PC-3 (cell line): Measurements from ENCODE around the gene MRAS. TPM values are rescaled to one million over a fixed set of nuclear protein-coding genes. Genes with fewer than 3 reads are reported as not detected.

ENCODE experiments used
- ATAC-seq: fragments of 200-7000 bp; cut with Tn5 transposase; 2 replicates; pipeline ENCODE4 v1.9.1; 2020; ENCODE audit warnings: mild to moderate bottlenecking, moderate library complexity
- BruUV-seq: library from RNA; stranded (reverse); fragments of 400-500 nt; replicated peaks from 2 replicates; lab custom pipeline; 2021; lab: Mats Ljungman, UMichigan
- CTCF ChIA-PET: fragments of 300-600 bp; sonication (Branson Sonifier 250); formaldehyde crosslinking; loops from one replicate; lab custom pipeline; 2022; ENCODE audit warnings: antibody characterized with exemption; lab: Charles Lee
- POLR2A ChIA-PET: fragments of 300-600 bp; sonication (Branson Sonifier 250); formaldehyde crosslinking; loops from one replicate; lab custom pipeline; 2022; ENCODE audit warnings: antibody characterized with exemption; ENCODE audit not compliant: unreplicated experiment; lab: Charles Lee
- DNase-seq: peaks from one replicate; pipeline ENCODE4 v3.0.0-alpha.2; 2015
- H2AFZ ChIP-seq: fragments of 300-600 bp; sonication (generic); 2 replicates; pipeline ENCODE4 v1.6.0; 2016; ENCODE audit warnings: antibody characterized with exemption, low read length
- H3F3A ChIP-seq: fragments of 300-600 bp; sonication (generic); one replicate; pipeline ENCODE4 v1.6.0; 2017; ENCODE audit warnings: antibody characterized with exemption, low read length, control low read depth, mild to moderate bottlenecking; ENCODE audit not compliant: unreplicated experiment
- H3K27ac ChIP-seq: fragments of 300-600 bp; sonication (generic); 2 replicates; pipeline ENCODE4 v1.5.1; 2016; ENCODE audit warnings: mild to moderate bottlenecking, low read length
- H3K27me3 ChIP-seq: fragments of 300-600 bp; sonication (generic); 2 replicates; pipeline ENCODE4 v1.6.1; 2016; ENCODE audit warnings: low read length, mixed read lengths
- H3K36me3 ChIP-seq: fragments of 300-600 bp; sonication (generic); 2 replicates; pipeline ENCODE4 v1.6.1; 2016; ENCODE audit warnings: low read depth, mixed run types, low read length, mixed read lengths
- H3K4me1 ChIP-seq: fragments of 300-600 bp; sonication (generic); 2 replicates; pipeline ENCODE4 v1.5.1; 2016; ENCODE audit warnings: low read length; ENCODE audit not compliant: insufficient read depth
- H3K4me2 ChIP-seq: fragments of 300-600 bp; sonication (generic); 2 replicates; pipeline ENCODE4 v1.6.0; 2016; ENCODE audit warnings: low read length
- H3K4me3 ChIP-seq: fragments of 300-600 bp; sonication (generic); 2 replicates; pipeline ENCODE4 v1.5.1; 2016; ENCODE audit warnings: mild to moderate bottlenecking, low read length, mixed read lengths
- H3K79me2 ChIP-seq: fragments of 300-600 bp; sonication (generic); 2 replicates; pipeline ENCODE4 v1.6.1; 2017; ENCODE audit warnings: low read length, mixed read lengths
- H3K9ac ChIP-seq: fragments of 300-600 bp; sonication (generic); 2 replicates; pipeline ENCODE4 v1.6.0; 2016; ENCODE audit warnings: mild to moderate bottlenecking, low read length
- H3K9me2 ChIP-seq: fragments of 300-600 bp; sonication (generic); replicated peaks from 2 replicates; pipeline ENCODE4 v1.6.1; 2016; ENCODE audit warnings: mixed run types, low read length, mixed read lengths
- H3K9me3 ChIP-seq: fragments of 300-600 bp; sonication (generic); 2 replicates; pipeline ENCODE4 v1.6.1; 2016; ENCODE audit warnings: low read length, mixed read lengths
- H4K20me1 ChIP-seq: fragments of 300-600 bp; sonication (generic); 2 replicates; pipeline ENCODE4 v1.6.1; 2016; ENCODE audit warnings: low read length, mixed read lengths
- EZH2 ChIP-seq: fragments of 300-600 bp; sonication (generic); IDR thresholded peaks from one replicate; pipeline ENCODE4 v1.6.1; 2017; ENCODE audit warnings: antibody characterized with exemption, mild to moderate bottlenecking, low read length; ENCODE audit not compliant: unreplicated experiment
- EZH2phosphoT487 ChIP-seq: fragments of 300-600 bp; sonication (generic); IDR thresholded peaks from 2 replicates; pipeline ENCODE4 v1.6.1; 2018; ENCODE audit warnings: mild to moderate bottlenecking, antibody characterized with exemption, low read length, borderline replicate concordance
- intact Hi-C: fragments of 100-400 bp; cut with micrococcal nuclease; formaldehyde crosslinking; loops from 2 replicates; pipeline ENCODE4 v1.9.0; 2023
- total RNA-seq: library from RNA; depleted of rRNA; stranded (reverse); fragments of >200 nt; gene quantifications from 2 replicates; pipeline ENCODE4 v1.2.3, GENCODE V29; 2014
- TF ChIP-seq, protein P1 (sequence below): fragments of 300-600 bp; sonication (generic); conservative IDR thresholded peaks from 2 replicates; pipeline ENCODE4 v1.5.1; 2017; ENCODE audit warnings: antibody characterized with exemption, low read depth, mild to moderate bottlenecking, low read length

The MRAS gene
- total RNA-seq, 1 experiment from 2014 or later, result 2.8 TPM

DNA sequence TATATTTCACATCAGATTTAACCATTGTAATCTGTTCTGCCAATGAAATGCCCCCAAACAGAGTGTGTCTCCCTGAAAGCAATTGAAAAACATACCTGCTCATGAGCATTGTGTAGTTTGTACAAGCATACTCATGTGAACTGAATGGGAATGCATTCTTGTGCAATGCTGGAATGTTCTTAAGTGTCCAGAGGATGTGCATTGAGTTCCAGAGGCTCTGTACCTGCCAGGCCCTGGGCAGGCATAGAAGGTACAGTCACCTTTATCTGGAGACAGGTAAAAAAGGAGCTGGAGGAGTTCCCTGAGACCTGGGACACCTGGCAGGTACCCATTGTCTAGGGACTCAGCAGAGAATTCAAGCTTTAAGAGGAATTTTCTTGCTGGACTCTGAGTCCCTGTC, 2.8 kb downstream of the MRAS start:
- no peak for DNase-seq
- BruUV-seq, result no TSS peak
- ChIA-PET CTCF (no interaction called here), POLR2A (no interaction called here)
- Histone ChIP-seq H3K9me2 (no peaks in the 10 kb centered on the region), H3K27me3 (no peaks in the 10 kb centered on the region), H2AFZ (no peak overlapping the region), H3K9ac (no peak overlapping the region), H3K9me3 (no peaks in the 10 kb centered on the region), H3K36me3 (no peaks in the 10 kb centered on the region), H3K4me3 (no peak overlapping the region), H3K27ac (no peak overlapping the region), H4K20me1 (no peaks in the 10 kb centered on the region), H3K79me2 (no peaks in the 10 kb centered on the region), H3K4me2 (no peak overlapping the region), H3F3A (no peaks in the 10 kb centered on the region), H3K4me1 (no peaks in the 10 kb centered on the region)
- ATAC-seq, result no peak
- intact Hi-C loops, result no loop called here
- TF ChIP-seq EZH2 (no peak), EZH2phosphoT487 (no peak)
- TF ChIP-seq, protein P1, sequence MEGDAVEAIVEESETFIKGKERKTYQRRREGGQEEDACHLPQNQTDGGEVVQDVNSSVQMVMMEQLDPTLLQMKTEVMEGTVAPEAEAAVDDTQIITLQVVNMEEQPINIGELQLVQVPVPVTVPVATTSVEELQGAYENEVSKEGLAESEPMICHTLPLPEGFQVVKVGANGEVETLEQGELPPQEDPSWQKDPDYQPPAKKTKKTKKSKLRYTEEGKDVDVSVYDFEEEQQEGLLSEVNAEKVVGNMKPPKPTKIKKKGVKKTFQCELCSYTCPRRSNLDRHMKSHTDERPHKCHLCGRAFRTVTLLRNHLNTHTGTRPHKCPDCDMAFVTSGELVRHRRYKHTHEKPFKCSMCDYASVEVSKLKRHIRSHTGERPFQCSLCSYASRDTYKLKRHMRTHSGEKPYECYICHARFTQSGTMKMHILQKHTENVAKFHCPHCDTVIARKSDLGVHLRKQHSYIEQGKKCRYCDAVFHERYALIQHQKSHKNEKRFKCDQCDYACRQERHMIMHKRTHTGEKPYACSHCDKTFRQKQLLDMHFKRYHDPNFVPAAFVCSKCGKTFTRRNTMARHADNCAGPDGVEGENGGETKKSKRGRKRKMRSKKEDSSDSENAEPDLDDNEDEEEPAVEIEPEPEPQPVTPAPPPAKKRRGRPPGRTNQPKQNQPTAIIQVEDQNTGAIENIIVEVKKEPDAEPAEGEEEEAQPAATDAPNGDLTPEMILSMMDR, result no peak

DNA sequence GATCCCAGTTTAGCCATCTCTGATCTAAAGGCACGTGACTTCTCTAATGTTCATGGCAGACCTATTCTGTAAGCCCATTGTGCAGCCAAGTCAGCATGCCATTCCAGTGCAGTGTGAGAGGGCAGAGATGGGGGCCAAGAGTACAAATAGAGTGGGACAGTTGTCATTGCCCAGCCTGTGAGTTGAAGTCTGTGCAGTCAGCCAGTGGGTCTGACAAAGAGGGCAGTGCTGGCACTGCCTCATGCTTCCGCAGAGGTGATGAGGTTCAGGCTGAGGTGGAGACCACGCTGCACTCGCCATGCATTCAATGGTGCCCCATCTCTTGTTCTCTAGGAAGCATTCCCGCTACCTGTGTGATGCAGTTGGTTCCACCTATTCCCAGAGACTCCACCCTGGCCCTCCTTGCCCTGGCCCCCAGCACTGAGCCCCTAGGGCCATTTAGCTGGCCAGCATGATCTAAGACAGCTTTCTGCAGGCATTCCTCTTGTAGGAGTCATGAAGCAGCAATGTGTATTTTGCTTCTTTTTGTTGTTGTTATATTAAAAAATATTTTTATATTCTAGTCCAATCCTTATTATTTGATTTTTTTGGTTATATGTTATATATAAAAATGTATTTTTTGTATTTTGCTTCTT, 3.7 kb downstream of the MRAS start:
- no peak for DNase-seq
- H3K4me1 ChIP-seq, result no peaks in the 10 kb centered on the region
- no peak for TF ChIP-seq EZH2
- TF ChIP-seq, protein P1, result no peak
- TF ChIP-seq EZH2phosphoT487, result no peak
- no TSS peak for BruUV-seq
- no peak overlapping the region for H3K27ac ChIP-seq
- H3K9me3 ChIP-seq, result no peaks in the 10 kb centered on the region
- no peak overlapping the region for H3K4me2 ChIP-seq
- no peak overlapping the region for H3K9ac ChIP-seq
- H3K4me3 ChIP-seq, result no peak overlapping the region
- no peak for ATAC-seq
- H3F3A ChIP-seq, result no peaks in the 10 kb centered on the region
- intact Hi-C loops, result no loop called here
- no peaks in the 10 kb centered on the region for H3K79me2 ChIP-seq
- H3K27me3 ChIP-seq, result no peaks in the 10 kb centered on the region
- H4K20me1 ChIP-seq, result no peaks in the 10 kb centered on the region
- ChIA-PET POLR2A (no interaction called here), CTCF (no interaction called here)
- no peaks in the 10 kb centered on the region for H3K36me3 ChIP-seq
- no peaks in the 10 kb centered on the region for H3K9me2 ChIP-seq
- no peak overlapping the region for H2AFZ ChIP-seq

DNA sequence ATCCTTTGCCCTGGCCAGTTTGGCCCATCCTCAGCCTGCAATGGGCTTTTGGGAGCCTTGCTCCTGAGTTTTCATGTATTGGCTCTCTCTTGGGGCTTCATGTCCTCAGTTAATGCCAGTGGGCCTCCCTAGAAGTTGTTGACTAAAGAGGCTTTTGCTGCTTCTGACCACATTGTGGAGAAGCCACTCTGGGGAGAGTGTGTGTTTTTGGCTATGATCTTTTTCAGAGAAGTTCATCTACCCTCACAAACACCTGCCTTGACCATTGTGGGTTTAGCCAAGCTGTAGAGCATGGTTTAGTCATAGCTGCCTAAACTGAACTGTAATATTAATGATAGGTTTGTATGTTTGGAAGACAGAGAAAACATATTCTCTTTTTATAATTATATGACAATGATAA, 6.0 kb downstream of the MRAS start:
- no TSS peak for BruUV-seq

More for the DNA sequence above, 6.0 kb downstream of the MRAS start:
- ChIA-PET POLR2A (no interaction called here), CTCF (no interaction called here)
- no peak overlapping the region for H3K9ac ChIP-seq
- ATAC-seq, result no peak
- no peak for DNase-seq
- H3F3A ChIP-seq, result no peaks in the 10 kb centered on the region
- TF ChIP-seq EZH2 (no peak), EZH2phosphoT487 (no peak)
- TF ChIP-seq, protein P1, result no peak
- no peak overlapping the region for H3K4me3 ChIP-seq
- H3K9me3 ChIP-seq, result no peaks in the 10 kb centered on the region
- no peaks in the 10 kb centered on the region for H3K27me3 ChIP-seq
- no peak overlapping the region for H3K27ac ChIP-seq
- H2AFZ ChIP-seq, result no peak overlapping the region
- intact Hi-C loops, result no loop called here
- no peaks in the 10 kb centered on the region for H3K9me2 ChIP-seq
- no peaks in the 10 kb centered on the region for H3K36me3 ChIP-seq
- H3K79me2 ChIP-seq, result no peaks in the 10 kb centered on the region
- no peak overlapping the region for H3K4me2 ChIP-seq
- no peaks in the 10 kb centered on the region for H3K4me1 ChIP-seq
- H4K20me1 ChIP-seq, result no peaks in the 10 kb centered on the region
